Body of pancreas (tissue), 4 donors: ENCODE results near the gene TUBGCP2.

Source experiments
- CTCF ChIP-seq, 7 experiments: fragments of 450-650 bp in 4 of 7; fragments of 200-600 bp in 3 of 7; sonication (generic) in 3 of 7; IDR thresholded peaks; one replicate each; pipeline ENCODE4 v1.5.1; 2016 to 2019; ENCODE audit warnings: antibody characterized with exemption in 7 of 7
- POLR2A ChIP-seq, 3 donors: fragments of 450-650 bp; IDR thresholded peaks; one replicate each; pipeline ENCODE4 v1.6.1; 2016; ENCODE audit warnings: antibody characterized with exemption in 3 of 3, mild to moderate bottlenecking in 2 of 3

- TF ChIP-seq CTCF (IDR thresholded peaks at IDR 0.05), result no peak
- TF ChIP-seq POLR2A (IDR thresholded peaks at IDR 0.05), result no peak
Observed at GRCh38 chr10:133267293-133267692, 41.4 kb downstream of the TUBGCP2 start.
